SK-N-SH (cell line): ENCODE measurements around the gene OSBP2.

Experiments used
- CTCF ChIP-seq: fragments of 200-600 bp; sonication (generic); IDR thresholded peaks from 2 replicates; pipeline ENCODE4 v1.6.1; 2017; ENCODE audit warnings: antibody characterized with exemption, mild to moderate bottlenecking, moderate library complexity
- EP300 ChIP-seq, 2 experiments: IDR thresholded peaks; 2 replicates each; pipeline versions ENCODE4 v1.4.0 to v1.6.1; 2012; ENCODE audit warnings: borderline replicate concordance in 1 of 2, low read depth in 1 of 2, low read length in 1 of 2
- NRF1 ChIP-seq: IDR thresholded peaks from 2 replicates; pipeline ENCODE4 v1.6.1; 2012; ENCODE audit warnings: low read depth, mild to moderate bottlenecking, low read length
- POLR2AphosphoS5 ChIP-seq: IDR thresholded peaks from 2 replicates; pipeline ENCODE4 v1.6.1; 2012; ENCODE audit warnings: low read depth, low read length
- RAD21 ChIP-seq: IDR thresholded peaks from 2 replicates; pipeline ENCODE4 v1.6.1; 2012; ENCODE audit warnings: mild to moderate bottlenecking, low read length
- RCOR1 ChIP-seq: fragments of 150-350 bp; IDR thresholded peaks from 2 replicates; pipeline ENCODE4 v1.6.1; 2017; ENCODE audit warnings: antibody characterized with exemption, low read length
- REST ChIP-seq: IDR thresholded peaks from 2 replicates; pipeline ENCODE4 v1.6.1; 2012; ENCODE audit warnings: mild to moderate bottlenecking, low read depth, low read length, moderate library complexity
- SMC3 ChIP-seq: IDR thresholded peaks from 2 replicates; pipeline ENCODE4 v1.6.1; 2012; ENCODE audit warnings: low read depth, low read length, improper control_type of control experiment

DNA sequence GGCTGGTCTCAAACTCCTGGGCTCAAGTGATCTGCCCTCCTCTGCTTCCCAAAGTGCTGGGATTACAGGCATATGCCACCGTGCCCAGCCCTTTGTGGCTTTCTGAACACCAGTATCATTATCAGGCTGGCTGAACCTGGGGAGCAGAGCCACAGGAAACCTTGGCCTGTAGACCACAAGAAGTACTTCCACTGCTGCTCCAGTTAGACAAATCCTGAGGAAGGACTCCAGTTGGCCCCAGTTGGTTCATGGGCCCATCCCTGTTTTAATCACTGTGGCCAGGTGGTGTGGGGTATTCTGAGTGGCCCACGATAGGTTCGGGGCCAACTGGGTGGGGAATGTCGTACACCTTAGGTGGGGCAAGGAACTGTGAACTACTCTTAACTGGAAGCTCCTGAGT is 21.5 kb upstream of the OSBP2 start:
- TF ChIP-seq CTCF, result no peak
- no peak for TF ChIP-seq EP300 (IDR thresholded peaks at IDR 0.05; ENCODE audit: borderline replicate concordance in 1 of 2, low read depth in 1 of 2, low read length in 1 of 2)
- no peak for TF ChIP-seq SMC3
- TF ChIP-seq RAD21, result no peak
- no peak for TF ChIP-seq RCOR1
- no peak for TF ChIP-seq NRF1
- TF ChIP-seq REST, result no peak
- TF ChIP-seq POLR2AphosphoS5, result no peak
